ENCODE results near the gene TSPAN3.

GRCh38 chr15:77085297-77085696, 14.4 kb upstream of the TSPAN3 start:
- no peak for TF ChIP-seq CTCF (IDR thresholded peaks at IDR 0.05)
- no peak for TF ChIP-seq POLR2AphosphoS5 (IDR thresholded peaks at IDR 0.05)
- TF ChIP-seq POLR2A (IDR thresholded peaks at IDR 0.05): no peak

Data from breast epithelium (tissue), 3 donors.